ENCODE data around the gene CREB1.

Gene CREB1

DNA sequence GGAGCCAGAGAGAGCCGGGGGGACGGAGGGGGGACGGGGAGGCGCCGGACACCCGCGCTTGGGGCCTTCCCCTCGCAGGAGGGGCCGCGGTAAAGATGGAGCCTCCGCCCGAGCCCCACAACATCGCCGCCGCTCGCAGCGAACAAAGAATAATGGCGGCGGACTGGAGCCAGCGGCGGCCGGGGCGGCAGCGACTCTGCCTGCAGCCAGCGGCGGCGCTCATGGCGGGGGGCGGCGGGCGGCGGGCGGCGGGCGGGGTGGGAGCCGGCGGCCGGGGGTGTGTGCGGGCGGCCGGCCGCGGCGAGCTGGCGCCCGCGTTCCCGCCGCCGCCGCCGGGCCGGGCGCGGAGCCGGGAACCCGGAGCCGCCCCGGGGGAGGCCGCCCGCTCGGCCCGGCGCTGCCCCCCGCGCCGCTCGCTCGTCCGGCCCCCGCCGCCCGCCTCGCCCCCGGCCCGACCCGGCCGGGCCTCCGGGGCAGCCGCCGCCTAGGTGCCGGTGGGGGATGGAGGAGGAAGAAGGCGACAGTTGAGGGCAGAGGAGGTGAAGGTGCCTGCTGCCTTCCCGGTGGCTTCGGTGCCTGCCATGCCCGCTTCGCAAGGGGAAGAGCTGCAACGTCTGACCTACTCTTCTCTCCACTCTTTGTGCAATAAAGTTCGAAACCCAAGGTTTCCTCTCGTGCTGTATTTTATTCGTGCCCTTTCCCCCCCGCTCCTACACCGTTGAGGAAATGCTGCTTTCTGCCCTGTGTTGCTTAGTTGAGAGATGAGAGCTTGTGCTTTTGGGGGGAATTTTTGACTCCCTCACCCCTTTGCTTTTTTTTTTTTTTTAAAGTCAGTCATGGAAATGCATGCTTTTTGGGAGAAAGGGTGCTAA, 634 bp downstream of the CREB1 start (continued):
- TF ChIP-seq ZIC2 (tag by site-specific recombination; IDR thresholded peaks at IDR 0.05) (no peak), ZBTB8A (tag by site-specific recombination; IDR thresholded peaks at IDR 0.05) (peak; percentile 68), MZF1 (tag by site-specific recombination; IDR thresholded peaks at IDR 0.05; ENCODE audit: borderline replicate concordance) (0 out of 2 replicates have a peak, but pooled peaks have one; percentile 22), ZNF341 (tag by site-specific recombination; IDR thresholded peaks at IDR 0.05; ENCODE audit: low read depth) (peak; percentile 39), ZNF112 (tag by site-specific recombination; IDR thresholded peaks at IDR 0.05) (no peak), ZNF830 (tag by site-specific recombination; IDR thresholded peaks at IDR 0.05; ENCODE audit: low read depth) (no peak), ZNF10 (tag by site-specific recombination; IDR thresholded peaks at IDR 0.05) (peak; percentile 29; the same call in 1 of the 2 replicates), ZNF266 (tag by site-specific recombination; IDR thresholded peaks at IDR 0.05; ENCODE audit: low read depth) (no peak), ZFP3 (tag by site-specific recombination; IDR thresholded peaks at IDR 0.05; ENCODE audit: low read depth) (no peak), KLF9 (tag by site-specific recombination; IDR thresholded peaks at IDR 0.05; ENCODE audit: low read depth) (no peak), ZNF677 (tag by site-specific recombination; IDR thresholded peaks at IDR 0.05) (no peak), ZBTB7A (tag by site-specific recombination; IDR thresholded peaks at IDR 0.05; ENCODE audit: low read depth) (no peak), KLF16 (tag by site-specific recombination; IDR thresholded peaks at IDR 0.05) (peak; percentile 55; the same call in 1 of the 2 replicates), ZNF660 (tag by site-specific recombination; IDR thresholded peaks at IDR 0.05) (0 out of 2 replicates have a peak, but pooled peaks have one; percentile 11), ZNF16 (tag by site-specific recombination; IDR thresholded peaks at IDR 0.05; ENCODE audit: low read depth) (no peak), OSR2 (tag by site-specific recombination; IDR thresholded peaks at IDR 0.05) (0 out of 2 replicates have a peak, but pooled peaks have one; percentile 2), ZNF548 (tag by site-specific recombination; IDR thresholded peaks at IDR 0.05) (no peak)
- TF ChIP-seq, protein P1, sequence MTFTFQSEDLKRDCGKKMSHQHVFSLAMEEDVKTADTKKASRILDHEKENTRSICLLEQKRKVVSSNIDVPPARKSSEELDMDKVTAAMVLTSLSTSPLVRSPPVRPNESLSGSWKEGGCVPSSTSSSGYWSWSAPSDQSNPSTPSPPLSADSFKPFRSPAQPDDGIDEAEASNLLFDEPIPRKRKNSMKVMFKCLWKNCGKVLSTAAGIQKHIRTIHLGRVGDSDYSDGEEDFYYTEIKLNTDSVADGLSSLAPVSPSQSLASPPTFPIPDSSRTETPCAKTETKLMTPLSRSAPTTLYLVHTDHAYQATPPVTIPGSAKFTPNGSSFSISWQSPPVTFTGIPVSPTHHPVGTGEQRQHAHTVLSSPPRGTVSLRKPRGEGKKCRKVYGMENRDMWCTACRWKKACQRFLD (tag by site-specific recombination; IDR thresholded peaks at IDR 0.05), result no peak
- TF ChIP-seq, protein P2, sequence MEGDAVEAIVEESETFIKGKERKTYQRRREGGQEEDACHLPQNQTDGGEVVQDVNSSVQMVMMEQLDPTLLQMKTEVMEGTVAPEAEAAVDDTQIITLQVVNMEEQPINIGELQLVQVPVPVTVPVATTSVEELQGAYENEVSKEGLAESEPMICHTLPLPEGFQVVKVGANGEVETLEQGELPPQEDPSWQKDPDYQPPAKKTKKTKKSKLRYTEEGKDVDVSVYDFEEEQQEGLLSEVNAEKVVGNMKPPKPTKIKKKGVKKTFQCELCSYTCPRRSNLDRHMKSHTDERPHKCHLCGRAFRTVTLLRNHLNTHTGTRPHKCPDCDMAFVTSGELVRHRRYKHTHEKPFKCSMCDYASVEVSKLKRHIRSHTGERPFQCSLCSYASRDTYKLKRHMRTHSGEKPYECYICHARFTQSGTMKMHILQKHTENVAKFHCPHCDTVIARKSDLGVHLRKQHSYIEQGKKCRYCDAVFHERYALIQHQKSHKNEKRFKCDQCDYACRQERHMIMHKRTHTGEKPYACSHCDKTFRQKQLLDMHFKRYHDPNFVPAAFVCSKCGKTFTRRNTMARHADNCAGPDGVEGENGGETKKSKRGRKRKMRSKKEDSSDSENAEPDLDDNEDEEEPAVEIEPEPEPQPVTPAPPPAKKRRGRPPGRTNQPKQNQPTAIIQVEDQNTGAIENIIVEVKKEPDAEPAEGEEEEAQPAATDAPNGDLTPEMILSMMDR (tag by site-specific recombination; IDR thresholded peaks at IDR 0.05), result peak; percentile 76; the same call in 1 of the 2 replicates
- TF ChIP-seq, protein P3, sequence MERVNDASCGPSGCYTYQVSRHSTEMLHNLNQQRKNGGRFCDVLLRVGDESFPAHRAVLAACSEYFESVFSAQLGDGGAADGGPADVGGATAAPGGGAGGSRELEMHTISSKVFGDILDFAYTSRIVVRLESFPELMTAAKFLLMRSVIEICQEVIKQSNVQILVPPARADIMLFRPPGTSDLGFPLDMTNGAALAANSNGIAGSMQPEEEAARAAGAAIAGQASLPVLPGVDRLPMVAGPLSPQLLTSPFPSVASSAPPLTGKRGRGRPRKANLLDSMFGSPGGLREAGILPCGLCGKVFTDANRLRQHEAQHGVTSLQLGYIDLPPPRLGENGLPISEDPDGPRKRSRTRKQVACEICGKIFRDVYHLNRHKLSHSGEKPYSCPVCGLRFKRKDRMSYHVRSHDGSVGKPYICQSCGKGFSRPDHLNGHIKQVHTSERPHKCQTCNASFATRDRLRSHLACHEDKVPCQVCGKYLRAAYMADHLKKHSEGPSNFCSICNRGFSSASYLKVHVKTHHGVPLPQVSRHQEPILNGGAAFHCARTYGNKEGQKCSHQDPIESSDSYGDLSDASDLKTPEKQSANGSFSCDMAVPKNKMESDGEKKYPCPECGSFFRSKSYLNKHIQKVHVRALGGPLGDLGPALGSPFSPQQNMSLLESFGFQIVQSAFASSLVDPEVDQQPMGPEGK (tag by site-specific recombination; IDR thresholded peaks at IDR 0.05), result peak; percentile 89
- TF ChIP-seq, protein P4, sequence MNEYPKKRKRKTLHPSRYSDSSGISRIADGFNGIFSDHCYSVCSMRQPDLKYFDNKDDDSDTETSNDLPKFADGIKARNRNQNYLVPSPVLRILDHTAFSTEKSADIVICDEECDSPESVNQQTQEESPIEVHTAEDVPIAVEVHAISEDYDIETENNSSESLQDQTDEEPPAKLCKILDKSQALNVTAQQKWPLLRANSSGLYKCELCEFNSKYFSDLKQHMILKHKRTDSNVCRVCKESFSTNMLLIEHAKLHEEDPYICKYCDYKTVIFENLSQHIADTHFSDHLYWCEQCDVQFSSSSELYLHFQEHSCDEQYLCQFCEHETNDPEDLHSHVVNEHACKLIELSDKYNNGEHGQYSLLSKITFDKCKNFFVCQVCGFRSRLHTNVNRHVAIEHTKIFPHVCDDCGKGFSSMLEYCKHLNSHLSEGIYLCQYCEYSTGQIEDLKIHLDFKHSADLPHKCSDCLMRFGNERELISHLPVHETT (tag by site-specific recombination; IDR thresholded peaks at IDR 0.05), result 0 out of 2 replicates have a peak, but pooled peaks have one; percentile 46
- TF ChIP-seq, protein P5, sequence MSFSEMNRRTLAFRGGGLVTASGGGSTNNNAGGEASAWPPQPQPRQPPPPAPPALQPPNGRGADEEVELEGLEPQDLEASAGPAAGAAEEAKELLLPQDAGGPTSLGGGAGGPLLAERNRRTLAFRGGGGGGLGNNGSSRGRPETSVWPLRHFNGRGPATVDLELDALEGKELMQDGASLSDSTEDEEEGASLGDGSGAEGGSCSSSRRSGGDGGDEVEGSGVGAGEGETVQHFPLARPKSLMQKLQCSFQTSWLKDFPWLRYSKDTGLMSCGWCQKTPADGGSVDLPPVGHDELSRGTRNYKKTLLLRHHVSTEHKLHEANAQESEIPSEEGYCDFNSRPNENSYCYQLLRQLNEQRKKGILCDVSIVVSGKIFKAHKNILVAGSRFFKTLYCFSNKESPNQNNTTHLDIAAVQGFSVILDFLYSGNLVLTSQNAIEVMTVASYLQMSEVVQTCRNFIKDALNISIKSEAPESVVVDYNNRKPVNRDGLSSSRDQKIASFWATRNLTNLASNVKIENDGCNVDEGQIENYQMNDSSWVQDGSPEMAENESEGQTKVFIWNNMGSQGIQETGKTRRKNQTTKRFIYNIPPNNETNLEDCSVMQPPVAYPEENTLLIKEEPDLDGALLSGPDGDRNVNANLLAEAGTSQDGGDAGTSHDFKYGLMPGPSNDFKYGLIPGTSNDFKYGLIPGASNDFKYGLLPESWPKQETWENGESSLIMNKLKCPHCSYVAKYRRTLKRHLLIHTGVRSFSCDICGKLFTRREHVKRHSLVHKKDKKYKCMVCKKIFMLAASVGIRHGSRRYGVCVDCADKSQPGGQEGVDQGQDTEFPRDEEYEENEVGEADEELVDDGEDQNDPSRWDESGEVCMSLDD (tag by site-specific recombination; IDR thresholded peaks at IDR 0.05), result peak; percentile 30; the same call in 1 of the 2 replicates
- TF ChIP-seq, protein P6, sequence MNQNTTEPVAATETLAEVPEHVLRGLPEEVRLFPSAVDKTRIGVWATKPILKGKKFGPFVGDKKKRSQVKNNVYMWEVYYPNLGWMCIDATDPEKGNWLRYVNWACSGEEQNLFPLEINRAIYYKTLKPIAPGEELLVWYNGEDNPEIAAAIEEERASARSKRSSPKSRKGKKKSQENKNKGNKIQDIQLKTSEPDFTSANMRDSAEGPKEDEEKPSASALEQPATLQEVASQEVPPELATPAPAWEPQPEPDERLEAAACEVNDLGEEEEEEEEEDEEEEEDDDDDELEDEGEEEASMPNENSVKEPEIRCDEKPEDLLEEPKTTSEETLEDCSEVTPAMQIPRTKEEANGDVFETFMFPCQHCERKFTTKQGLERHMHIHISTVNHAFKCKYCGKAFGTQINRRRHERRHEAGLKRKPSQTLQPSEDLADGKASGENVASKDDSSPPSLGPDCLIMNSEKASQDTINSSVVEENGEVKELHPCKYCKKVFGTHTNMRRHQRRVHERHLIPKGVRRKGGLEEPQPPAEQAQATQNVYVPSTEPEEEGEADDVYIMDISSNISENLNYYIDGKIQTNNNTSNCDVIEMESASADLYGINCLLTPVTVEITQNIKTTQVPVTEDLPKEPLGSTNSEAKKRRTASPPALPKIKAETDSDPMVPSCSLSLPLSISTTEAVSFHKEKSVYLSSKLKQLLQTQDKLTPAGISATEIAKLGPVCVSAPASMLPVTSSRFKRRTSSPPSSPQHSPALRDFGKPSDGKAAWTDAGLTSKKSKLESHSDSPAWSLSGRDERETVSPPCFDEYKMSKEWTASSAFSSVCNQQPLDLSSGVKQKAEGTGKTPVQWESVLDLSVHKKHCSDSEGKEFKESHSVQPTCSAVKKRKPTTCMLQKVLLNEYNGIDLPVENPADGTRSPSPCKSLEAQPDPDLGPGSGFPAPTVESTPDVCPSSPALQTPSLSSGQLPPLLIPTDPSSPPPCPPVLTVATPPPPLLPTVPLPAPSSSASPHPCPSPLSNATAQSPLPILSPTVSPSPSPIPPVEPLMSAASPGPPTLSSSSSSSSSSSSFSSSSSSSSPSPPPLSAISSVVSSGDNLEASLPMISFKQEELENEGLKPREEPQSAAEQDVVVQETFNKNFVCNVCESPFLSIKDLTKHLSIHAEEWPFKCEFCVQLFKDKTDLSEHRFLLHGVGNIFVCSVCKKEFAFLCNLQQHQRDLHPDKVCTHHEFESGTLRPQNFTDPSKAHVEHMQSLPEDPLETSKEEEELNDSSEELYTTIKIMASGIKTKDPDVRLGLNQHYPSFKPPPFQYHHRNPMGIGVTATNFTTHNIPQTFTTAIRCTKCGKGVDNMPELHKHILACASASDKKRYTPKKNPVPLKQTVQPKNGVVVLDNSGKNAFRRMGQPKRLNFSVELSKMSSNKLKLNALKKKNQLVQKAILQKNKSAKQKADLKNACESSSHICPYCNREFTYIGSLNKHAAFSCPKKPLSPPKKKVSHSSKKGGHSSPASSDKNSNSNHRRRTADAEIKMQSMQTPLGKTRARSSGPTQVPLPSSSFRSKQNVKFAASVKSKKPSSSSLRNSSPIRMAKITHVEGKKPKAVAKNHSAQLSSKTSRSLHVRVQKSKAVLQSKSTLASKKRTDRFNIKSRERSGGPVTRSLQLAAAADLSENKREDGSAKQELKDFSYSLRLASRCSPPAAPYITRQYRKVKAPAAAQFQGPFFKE (tag by site-specific recombination; IDR thresholded peaks at IDR 0.05; ENCODE audit: borderline replicate concordance), result no peak

All from HEK293 (cell line).